GM18858 (cell line): Measurements from ENCODE around the gene FAM227B.
"Not testable (repeated sequence)": the region's sequence is repeated elsewhere in the genome, so short reads cannot be mapped to it uniquely, and the experiment has no call there.

Source experiments
- ATAC-seq: cut with Tn5 transposase; IDR thresholded peaks from one replicate; pipeline ENCODE4 v1.9.1; 2021; ENCODE audit not compliant: unreplicated experiment

FAM227B gene

DNA sequence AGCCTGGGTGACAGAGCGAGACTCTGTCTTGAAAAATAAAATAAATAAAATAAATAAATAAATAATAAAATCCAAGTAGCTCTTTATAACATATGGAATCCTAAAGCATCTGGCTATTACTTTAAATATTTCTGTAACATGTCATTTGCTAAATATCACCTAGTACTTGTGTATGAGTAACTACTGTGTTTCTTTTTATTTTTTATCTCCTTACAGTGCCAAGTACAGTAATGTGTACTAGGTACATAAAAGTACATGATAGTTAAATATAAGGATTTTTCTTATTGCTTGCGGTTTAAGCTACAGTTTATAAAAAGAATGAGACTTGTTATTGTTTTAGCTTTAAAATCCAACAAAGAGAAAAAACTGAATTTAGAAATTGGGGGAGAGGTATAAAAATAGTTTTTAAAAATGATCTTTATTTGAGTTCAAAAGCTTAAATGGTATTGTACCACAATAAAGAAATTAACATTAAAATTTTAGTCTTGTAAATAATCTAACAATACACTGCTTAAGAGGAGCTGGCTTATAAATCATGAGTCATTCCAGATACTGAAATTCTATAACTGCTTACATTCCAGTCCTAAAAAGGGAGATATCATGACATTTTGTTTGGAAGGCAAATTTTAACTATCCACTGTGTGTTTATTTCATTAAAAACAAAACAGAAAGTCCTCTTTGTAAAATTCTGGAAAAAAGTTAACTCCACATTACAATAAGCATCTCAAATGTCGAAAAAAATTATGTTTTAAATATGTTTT, 124.4 kb downstream of the FAM227B start:
- ATAC-seq = no peak

GRCh38 chr15:49494842-49495241, 125.8 kb downstream of the FAM227B start:
- ATAC-seq = no peak

DNA sequence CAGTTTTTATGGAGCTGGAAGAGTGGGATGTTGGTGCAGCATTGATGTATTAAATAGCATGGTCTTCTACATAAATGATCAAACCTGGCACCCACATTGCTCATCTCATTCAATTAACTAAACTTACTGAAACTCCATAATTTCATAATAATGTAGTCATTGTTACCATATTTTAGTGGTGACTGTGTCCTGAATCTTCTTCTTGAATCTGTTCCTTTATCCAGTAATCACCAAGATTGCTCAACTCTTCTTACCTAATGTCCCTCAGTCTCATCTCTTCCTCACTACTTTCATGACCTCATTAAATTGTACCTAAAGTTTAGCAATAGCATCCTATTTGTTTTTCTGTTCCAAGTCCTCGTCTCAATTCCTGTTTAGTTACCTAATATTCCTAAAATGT, 127.8 kb downstream of the FAM227B start:
- no peak for ATAC-seq

GRCh38 chr15:49492151-49492550, 128.5 kb downstream of the FAM227B start:
- ATAC-seq = no peak

DNA sequence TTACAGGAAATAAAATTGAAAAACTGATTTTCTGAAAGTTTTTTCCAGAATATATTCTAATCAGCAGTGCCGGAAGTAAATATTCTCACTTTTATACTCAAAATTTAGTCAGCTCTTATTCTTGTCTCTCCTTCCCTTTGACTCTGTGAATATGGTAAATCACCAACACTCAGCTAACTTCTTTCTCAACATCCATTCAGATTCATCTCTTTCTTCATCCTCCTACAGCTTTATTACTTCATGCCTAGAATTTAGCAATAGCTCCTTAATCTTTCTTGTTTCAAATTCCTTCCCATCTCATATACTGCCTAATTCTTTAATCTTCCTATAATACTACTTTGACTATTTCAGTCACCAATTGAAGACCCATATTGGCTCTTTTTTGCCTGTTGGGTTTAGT, 129.7 kb downstream of the FAM227B start:
- no peak for ATAC-seq

DNA sequence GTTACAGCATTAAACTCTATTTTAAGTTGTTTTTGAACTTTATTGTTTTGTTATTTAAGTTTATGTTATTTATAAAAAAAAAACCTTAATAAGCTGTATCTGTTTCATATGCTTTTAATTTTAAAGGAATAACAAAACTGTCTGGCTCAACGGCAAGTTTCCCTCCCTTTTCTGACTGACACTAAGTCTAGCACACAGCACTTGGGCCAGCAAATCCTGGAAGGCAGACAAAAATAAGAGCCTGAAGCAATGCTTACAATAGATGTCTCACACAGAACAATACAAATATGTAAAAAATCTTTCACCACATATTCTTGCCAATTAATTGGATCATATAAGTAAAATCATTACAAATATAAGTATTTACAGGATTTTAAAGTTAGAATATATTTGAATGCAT, 135.2 kb downstream of the FAM227B start:
- ATAC-seq = not testable (repeated sequence)

GRCh38 chr15:49478982-49479381, 141.6 kb downstream of the FAM227B start:
- not testable (repeated sequence) for ATAC-seq

GRCh38 chr15:49478021-49478420, 142.6 kb downstream of the FAM227B start:
- ATAC-seq = not testable (repeated sequence)

- ATAC-seq = no peak
Observed at GRCh38 chr15:49473031-49473430, 147.6 kb downstream of the FAM227B start.

DNA sequence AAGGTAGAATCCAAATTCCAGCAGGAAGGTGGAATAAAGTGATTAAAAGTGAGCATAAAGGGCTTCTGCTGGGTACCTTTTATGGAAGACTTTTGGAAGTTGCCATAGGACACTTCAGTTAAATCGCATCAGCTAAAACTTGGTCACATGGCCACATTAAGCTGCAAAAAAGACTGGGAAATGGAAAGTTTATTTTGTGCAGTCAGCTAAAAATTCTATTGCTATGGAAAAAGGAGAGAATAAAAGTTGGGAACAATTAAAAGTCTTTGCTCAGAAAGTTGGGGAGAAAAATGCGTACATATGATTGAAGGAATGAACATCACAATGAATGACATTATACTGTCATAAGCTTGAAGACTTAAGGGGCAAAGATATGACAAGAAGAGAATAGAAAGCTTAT, 148.3 kb downstream of the FAM227B start:
- ATAC-seq = no peak

GRCh38 chr15:49471733-49472132, 148.9 kb downstream of the FAM227B start:
- ATAC-seq = peak; percentile 75

DNA sequence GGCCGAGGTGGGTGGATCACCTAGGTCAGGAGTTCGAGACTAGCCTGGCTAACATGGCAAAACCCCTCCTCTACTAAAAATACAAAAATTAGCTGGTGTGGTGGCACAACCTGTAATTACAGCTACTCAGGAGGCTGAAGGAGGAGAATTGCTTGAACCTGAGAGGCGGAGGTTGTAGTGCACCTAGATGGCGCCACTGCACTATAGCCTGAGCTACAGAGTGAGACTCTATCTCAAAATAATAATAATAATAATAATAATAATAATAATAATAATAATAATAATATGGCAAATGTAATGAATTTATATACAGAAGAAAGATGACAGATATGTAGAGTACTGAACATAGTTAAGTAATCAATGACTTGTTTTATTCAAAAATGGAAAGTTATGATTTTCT, 149.4 kb downstream of the FAM227B start:
- not testable (repeated sequence) for ATAC-seq

- no peak for ATAC-seq
Observed at GRCh38 chr15:49468481-49468839, 152.2 kb downstream of the FAM227B start.

DNA sequence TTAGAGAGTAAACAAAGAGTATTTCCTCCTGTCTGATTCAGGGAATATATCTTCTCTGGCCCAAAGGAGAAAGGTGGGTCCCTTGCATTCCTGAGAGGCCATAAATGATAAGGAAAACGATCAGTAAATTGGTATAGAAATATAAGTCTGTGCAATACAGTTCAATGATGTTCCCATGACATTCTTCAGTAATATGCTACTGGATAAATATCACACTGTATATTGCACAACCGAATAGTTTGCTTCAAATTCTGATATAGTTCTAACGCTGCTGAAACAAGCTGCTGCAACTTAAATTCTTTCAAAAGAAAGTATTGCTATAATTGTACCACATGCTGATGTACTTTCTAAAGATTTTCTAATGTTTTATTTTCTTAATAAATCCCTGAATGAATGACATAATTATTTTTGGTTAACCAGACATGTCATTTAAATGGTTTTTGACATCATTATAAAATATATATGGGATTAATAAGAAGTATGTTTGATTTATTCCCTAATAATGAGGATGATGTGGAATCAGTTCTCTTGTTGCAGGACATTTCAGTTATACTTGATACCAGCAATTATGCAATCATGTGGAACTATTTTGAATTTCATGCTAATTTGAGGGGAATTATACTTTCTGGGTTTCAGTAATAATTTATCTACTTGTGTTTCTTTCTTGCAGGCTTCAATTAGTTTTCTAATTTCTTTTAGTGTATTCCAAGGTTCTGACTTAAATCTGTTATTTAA, 152.7 kb downstream of the FAM227B start:
- no peak for ATAC-seq

DNA sequence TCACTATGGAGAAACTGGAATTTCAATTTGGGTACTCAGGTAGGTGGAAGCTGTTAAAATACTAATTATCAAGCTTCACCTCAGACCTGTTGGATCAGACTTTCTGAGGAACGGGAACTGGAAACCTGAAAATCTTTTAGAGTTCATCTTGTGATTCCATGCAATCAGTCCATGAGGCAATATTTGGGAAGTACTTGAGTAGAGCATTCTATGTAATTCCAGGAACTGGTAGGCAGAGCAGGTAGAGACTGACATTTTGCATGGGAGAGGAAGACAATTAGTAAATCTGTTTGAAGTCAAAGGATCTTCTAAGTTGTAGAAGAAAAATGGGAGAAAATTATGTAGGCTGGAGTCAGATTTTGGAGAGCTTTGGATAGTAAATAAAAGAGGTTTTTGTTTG, 154.5 kb downstream of the FAM227B start:
- ATAC-seq = no peak

GRCh38 chr15:49464522-49464921, 156.1 kb downstream of the FAM227B start:
- ATAC-seq = no peak

DNA sequence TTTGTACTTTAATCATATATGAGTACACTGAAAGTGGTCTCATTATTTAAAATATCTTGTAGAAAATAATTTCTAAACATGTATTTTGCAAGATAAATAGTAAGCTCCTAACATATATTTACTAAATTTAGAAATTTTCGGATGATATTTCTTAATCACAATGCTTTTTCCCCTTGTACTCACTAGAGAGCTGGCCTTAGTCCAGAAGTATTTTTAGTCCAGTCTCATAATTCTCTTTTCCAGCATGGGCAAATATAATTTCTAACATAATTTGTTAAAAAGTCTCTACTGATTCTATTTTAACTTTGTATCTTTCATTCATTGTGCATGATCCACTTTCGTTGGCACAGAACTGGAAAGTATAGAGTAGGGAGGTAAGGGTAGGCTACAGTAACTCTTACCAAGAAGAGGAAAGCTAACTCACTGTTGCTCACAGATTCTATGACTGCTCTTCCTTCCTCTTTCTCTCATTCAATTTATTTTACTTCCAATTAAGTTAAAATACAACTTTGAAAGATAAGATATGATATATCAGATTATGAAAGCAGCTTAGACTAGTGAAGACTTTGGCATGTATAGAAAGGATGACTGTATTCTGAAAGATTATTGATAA, 158.3 kb downstream of the FAM227B start:
- ATAC-seq = no peak

- no peak for ATAC-seq
Observed at GRCh38 chr15:49460411-49460941, 160.1 kb downstream of the FAM227B start.

DNA sequence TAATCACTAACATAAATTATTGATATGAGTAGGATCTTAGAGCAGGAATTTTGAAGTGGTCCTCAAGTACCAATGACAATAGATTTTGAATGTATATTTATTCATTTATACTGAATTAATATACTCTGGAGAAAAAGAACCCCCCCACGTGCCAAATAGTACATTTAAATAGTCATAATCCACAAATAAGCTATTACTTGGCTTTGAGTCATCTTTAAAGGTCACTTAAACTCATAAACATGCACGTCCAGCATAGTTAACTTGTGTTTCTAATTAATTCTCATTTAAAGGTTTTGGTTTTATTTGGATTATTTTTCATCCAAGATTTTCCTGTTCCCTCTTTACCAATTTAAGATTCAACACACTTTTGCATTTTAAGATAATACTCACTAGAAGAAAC, 162.5 kb downstream of the FAM227B start:
- no peak for ATAC-seq

DNA sequence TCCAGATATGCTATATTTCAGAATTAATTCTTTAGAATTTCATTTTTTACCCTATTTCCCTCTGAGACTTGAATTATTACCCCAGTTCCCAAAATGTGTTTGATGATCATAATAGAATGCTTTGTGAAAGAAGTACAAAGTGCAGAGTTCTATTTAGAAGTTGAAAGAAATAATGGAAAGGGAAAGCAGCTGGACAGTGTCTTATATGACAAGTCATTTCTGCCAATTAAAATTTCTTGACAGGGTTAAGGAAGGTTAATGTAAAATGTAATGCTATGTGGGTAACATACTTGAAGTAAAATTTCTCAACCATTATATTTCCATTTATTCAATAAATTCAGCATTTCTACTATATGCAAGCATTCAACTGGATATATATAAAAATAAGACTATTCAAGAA, 164.5 kb downstream of the FAM227B start:
- ATAC-seq = no peak

DNA sequence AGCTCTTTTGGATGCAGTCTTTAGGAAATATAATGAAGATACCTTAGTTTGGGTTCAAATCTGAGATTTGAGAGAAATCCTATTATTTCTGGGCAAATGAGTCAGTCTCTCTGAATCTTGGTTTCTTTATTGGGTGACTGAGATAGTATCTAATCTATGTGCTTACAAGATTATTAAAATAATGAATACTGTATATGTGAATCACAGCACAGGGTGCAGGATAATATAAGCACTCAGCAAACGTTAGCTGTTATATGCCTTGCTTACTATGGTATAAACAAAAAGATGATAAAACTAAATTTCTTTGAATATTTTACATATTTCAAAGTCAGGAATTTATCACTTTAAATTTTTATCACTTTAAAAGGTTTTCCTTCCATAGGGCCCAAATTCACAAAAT, 168.0 kb downstream of the FAM227B start:
- no peak for ATAC-seq

DNA sequence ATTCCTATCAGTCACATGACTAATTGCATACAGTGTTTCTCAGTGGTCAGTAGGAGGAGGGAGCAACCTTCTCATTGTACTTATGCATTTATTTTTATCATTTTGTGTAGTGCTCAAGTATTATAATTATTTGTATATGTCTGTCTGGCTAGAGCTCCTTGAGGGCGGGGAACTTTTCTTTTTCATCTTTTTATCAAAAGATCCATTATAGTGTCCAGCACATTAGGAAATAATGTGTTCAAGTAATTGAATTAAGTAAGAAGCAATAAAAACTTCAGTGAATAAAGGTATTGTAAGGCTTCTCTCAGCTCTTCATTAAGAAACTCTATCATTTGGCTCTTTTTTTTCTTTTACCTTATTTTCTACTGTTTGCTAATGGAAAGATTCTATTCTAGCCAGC, 178.8 kb downstream of the FAM227B start:
- no peak for ATAC-seq
